Measurements from ENCODE around the gene CCDC142. TPM values are rescaled to one million over a fixed set of nuclear protein-coding genes. Genes with fewer than 3 reads are reported as not detected.

Gene CCDC142
- total and polyA plus RNA-seq, 2 donors (not counting 1 experiment from before 2014, with no cell fraction given): 13.0 to 61.6 TPM

DNA sequence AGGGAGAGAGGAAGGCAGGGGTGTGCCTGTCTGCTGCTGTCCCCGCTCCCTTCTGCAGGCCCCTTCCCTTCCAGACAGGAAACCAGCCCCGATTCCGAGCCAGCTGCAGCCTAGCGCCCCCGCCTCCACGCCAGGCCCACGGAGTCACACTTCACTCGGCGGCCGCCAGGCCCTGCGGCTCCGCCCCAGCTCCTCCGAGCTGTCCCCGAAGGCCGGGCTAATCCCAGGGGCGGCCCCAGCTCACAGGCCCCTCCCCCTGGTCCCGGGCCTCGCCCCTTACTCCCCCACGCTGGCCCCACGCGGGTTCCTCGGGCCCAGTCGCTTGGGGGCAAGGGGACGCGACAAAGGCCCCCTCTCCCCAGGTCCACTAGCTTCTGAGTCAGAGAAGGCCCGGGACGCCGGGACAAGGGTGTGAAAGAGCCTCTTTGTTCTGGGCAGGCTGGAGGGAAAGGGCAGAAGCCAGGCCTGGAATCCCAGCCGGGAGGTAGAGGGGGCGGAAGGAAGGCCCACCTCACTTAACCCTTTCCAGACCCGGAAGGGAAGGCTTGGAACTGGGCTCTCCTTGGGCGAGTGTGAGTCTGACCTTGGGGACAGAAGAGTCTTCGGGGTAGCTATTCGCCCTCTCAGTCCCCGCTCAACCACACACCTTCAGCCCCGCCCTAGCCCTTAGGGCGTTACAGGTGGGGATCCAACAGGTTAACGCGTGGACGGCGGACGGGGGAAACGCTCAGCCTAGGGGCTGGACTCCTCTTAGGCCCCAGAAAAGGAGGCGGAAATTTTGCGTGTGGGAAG lies 42.2 kb downstream of the CCDC142 start:
- peak overlapping the region; percentile 83 for H3K4me3 Mint-ChIP-seq
- Histone ChIP-seq H3K36me3 (replicated peaks in 1 of 2; ENCODE audit: control extremely low read depth in 1 of 2, control insufficient read depth in 1 of 2, extremely low read depth in 1 of 2, insufficient read depth in 2 of 2, low read length in 1 of 2) (no peaks in the 10 kb centered on the region), H3K9me3 (ENCODE audit: control extremely low read depth in 1 of 3, control insufficient read depth in 2 of 3, insufficient read depth in 1 of 3, low read length in 2 of 3) (peaks cover 0 to 9% (median 0%) of the 10 kb centered on the region in 3 donors), H3K27ac (ENCODE audit: low read length in 2 of 2) (no peak overlapping the region), H4K20me1 (ENCODE audit: control insufficient read depth, insufficient read depth, low read length, poor library complexity, severe bottlenecking) (no peaks in the 10 kb centered on the region), H2AFZ (ENCODE audit: insufficient read depth, low read depth, low read length, poor library complexity, severe bottlenecking) (peak overlapping the region; percentile 72), H3K4me1 (ENCODE audit: control insufficient read depth in 2 of 2, insufficient read depth in 2 of 2, low read length in 2 of 2) (peaks cover 36 to 46% of the 10 kb centered on the region in 2 donors), H3K4me3 (ENCODE audit: control extremely low read depth in 1 of 5, extremely low read depth in 1 of 5, insufficient read depth in 1 of 5, low read depth in 2 of 5, low read length in 4 of 5) (peak overlapping the region; percentile 14 to 55 (median 49)), H3K79me2 (ENCODE audit: control insufficient read depth, insufficient read depth, low read length) (no peaks in the 10 kb centered on the region), H3K4me2 (replicated peaks; ENCODE audit: low read depth, low read length, poor library complexity, severe bottlenecking) (peak overlapping the region; percentile 95), H3K27me3 (replicated peaks in 1 of 4; ENCODE audit: control extremely low read depth in 1 of 4, control insufficient read depth in 3 of 4, insufficient read depth in 4 of 4, low read length in 3 of 4) (peaks cover 0 to 43% (median 13%) of the 10 kb centered on the region in 4 experiments), H3K9ac (ENCODE audit: low read length) (peak overlapping the region; percentile 60)
- peak; percentile 78 for DNase-seq
- ATAC-seq (ENCODE audit: low read depth): peak; percentile 96
- H3K4me1 Mint-ChIP-seq: peaks cover 47% of the 10 kb centered on the region
- H3K27ac Mint-ChIP-seq: peak overlapping the region; percentile 67
- no peaks in the 10 kb centered on the region for H3K9me3 Mint-ChIP-seq (ENCODE audit: insufficient read depth)
- WGBS (ENCODE audit: insufficient coverage): 27% methylated on average over 40 of the region's 45 CpGs
- no peak for TF ChIP-seq EZH2 (IDR thresholded peaks at IDR 0.05; ENCODE audit: borderline replicate concordance, insufficient read depth, low read depth, low read length, poor library complexity, severe bottlenecking)
- TF ChIP-seq, protein P1, sequence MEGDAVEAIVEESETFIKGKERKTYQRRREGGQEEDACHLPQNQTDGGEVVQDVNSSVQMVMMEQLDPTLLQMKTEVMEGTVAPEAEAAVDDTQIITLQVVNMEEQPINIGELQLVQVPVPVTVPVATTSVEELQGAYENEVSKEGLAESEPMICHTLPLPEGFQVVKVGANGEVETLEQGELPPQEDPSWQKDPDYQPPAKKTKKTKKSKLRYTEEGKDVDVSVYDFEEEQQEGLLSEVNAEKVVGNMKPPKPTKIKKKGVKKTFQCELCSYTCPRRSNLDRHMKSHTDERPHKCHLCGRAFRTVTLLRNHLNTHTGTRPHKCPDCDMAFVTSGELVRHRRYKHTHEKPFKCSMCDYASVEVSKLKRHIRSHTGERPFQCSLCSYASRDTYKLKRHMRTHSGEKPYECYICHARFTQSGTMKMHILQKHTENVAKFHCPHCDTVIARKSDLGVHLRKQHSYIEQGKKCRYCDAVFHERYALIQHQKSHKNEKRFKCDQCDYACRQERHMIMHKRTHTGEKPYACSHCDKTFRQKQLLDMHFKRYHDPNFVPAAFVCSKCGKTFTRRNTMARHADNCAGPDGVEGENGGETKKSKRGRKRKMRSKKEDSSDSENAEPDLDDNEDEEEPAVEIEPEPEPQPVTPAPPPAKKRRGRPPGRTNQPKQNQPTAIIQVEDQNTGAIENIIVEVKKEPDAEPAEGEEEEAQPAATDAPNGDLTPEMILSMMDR (IDR thresholded peaks at IDR 0.05): peak; percentile 26
- ChIA-PET CTCF (interaction anchor here (0.7 to 1.3 kb wide), 8 partner anchors 13 to 91 kb away, joined by 3 to 7 read pairs (median 3); no protein-coding TSS in a partner anchor), POLR2A (interaction anchor here (0.5 to 1.4 kb wide), 5 partner anchors 14 to 258 kb away, joined by 3 to 7 read pairs (median 4); partner anchors contain the start of genes C2orf81, INO80B, WBP1 and WDR54)
- H3K27me3 Mint-ChIP-seq: peaks cover 17% of the 10 kb centered on the region
- intact Hi-C loops (cut with micrococcal nuclease): loop anchor here (1.0 kb wide), 2 partner anchors 14 to 19 kb away; partner anchors contain the start of genes C2orf81 and WDR54
